Dermis microvascular lymphatic vessel endothelial cell (primary cell): ENCODE results near the gene NLRC5. TPM values are rescaled to one million over a fixed set of nuclear protein-coding genes. Genes with fewer than 3 reads are reported as not detected.
"Not testable (repeated sequence)": the region's sequence is repeated elsewhere in the genome, so short reads cannot be mapped to it uniquely, and the experiment has no call there.

ENCODE experiments used
- DNase-seq, 2 donors: peaks; one replicate each; pipeline versions ENCODE4 v3.0.0 to v3.0.0-alpha.2; 2010; ENCODE audit warnings: low read depth in 2 of 2
- total RNA-seq: library from RNA; depleted of rRNA; stranded (reverse); fragments of >200 nt; gene quantifications from 2 replicates; pipeline ENCODE4 v1.2.1, GENCODE V29; 2014

NLRC5 gene
- total RNA-seq, 1 donor from 2014 or later = 16.7 TPM

DNA sequence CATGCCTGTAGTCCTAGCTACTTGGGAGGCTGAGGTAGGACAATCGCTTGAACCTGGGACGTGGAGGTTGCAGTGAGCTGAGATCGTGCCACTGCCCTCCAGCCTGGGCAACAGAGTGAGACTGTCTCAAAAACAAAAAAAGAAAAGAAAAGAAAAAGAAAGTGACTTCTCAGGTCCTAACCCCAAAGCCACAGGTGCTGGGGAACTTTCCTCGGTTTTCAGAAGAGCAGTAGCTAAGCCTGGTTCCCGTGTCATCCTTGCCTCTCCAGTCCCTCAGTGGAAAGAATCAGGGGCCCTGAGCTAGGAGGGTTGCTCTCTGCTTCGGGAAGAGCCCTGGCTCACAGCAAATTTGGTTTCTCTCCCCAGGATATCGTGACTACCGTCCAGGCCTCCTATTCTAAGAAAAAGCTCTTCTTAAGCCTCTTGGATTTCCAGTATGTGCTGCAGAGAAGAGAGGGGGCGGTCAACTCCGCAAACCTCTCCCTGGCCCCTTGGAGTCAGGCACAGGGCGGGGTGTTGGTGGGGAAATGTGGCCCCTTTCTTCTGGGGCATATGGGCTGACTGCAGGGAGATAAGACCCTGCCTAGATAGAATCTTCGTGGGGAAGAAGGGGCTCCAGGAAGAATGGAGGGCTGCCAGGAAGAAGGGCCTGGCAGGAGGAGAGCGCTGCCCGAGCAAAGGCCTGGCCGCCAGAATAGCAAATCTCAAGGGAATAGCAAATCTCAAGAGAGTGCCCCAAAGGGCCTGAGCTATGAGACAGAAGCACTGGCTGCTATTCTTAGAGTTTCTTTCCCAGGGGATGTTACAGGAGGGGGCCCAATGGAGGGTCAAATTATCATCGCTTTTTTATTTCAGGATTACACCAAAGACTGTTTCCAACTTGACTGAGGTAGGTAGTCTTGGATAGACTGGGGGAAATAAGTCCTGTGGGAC is 8.3 kb upstream of the NLRC5 start:
- no peak for DNase-seq

- DNase-seq = no peak
Observed at GRCh38 chr16:56981729-56982271, 7.6 kb upstream of the NLRC5 start.

- no peak for DNase-seq
Observed at GRCh38 chr16:56982695-56983094, 6.7 kb upstream of the NLRC5 start.

DNA sequence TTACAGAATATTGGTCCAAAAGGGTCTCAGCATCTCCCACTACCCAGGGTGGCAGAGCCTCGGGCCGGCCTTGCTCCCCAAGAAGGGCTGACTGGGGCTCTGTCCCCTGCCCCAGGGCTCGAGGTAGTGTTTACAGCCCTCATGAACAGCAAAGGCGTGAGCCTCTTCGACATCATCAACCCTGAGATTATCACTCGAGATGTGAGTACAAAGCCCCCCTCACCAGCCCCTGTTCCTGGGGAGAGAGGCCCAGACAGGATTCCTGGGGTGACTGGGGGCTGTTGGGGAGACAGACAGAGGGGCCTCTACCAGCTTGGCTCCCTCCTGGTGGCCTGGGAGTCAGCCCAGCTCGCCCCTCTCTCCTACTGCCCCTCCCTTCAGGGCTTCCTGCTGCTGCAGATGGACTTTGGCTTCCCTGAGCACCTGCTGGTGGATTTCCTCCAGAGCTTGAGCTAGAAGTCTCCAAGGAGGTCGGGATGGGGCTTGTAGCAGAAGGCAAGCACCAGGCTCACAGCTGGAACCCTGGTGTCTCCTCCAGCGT is 6.1 kb upstream of the NLRC5 start:
- DNase-seq = no peak

- DNase-seq = no peak
Observed at GRCh38 chr16:56984639-56985038, 4.7 kb upstream of the NLRC5 start.

DNA sequence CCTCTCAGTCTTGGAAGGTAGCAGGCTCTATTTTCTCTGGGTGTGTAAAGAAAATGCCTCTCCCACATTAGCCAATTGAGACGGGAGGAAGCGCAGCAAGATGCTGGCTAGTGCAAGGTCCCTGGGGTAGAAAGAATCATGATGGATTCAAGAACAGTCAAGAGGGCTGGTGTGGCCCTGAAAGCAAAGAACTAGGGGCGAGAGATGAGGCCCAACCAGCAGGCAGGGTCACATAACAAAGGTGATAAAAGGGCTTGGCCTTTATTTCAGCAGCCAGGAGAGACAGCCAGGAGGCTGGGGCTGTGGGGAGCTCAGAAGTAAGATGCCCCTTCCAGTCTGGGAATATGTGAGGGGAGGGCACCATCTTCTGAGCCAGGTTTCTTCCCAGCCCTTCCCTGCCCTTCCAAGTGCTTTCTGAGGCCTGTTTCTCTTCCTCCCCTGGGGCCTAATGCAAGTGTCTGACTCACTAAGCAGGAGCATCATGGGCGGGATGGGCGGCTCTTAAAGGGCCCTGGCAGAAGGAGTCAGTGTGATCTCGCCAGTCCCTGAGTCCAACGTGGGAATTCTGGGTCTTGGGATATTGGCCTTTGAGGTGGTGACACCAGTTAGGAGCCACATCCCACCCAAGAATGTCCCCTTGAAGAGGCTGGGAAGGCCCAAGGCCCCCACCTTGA is 3.9 kb upstream of the NLRC5 start:
- peak in 1 of 2 donors; percentile 65 for DNase-seq

DNA sequence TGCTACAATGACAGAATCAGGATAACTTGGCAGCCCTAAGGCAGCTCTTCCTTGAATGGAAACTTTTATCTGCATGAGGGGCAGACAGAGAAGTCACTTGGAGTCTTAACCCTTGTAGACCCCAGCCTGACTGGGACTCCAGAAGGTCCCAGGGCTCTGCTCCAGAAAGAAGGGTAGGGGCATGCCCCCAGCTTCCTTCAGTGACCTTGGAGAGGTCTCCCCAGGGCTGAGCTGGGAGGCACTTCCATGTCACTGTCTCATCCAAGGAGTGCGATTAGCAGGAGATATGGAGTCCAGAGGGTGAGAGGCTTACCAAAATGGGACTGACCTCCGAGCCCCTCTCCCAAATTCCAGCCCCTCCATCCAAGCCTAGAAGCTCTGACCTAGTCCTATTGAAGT is 3.4 kb upstream of the NLRC5 start:
- DNase-seq = no peak

GRCh38 chr16:56986361-56986760 is 3.0 kb upstream of the NLRC5 start:
- peak in 1 of 2 donors; percentile 36 for DNase-seq

- not testable (repeated sequence) for DNase-seq
Observed at GRCh38 chr16:56986908-56987307, 2.4 kb upstream of the NLRC5 start.

DNA sequence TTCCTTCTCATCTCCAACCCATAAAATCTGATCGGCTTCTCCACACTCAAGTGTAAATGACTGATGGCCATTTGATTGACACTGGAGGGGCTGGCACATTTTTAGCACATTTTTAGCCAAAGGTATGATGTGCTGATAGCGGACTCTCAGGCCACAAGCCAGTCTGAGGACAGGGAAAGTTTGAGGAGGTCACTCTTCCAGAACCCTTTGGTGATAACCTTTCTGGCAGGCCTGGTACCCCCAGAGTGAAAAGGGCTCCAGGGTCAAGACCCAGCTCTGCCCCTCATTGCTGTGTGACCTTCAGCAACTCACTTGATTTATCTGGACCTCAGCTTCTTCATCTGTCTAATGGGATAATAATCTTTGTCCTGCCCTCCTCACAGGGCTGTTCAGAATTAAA is 1.7 kb upstream of the NLRC5 start:
- no peak for DNase-seq

- no peak for DNase-seq
Observed at GRCh38 chr16:56988161-56988947, 1.0 kb upstream of the NLRC5 start.

DNA sequence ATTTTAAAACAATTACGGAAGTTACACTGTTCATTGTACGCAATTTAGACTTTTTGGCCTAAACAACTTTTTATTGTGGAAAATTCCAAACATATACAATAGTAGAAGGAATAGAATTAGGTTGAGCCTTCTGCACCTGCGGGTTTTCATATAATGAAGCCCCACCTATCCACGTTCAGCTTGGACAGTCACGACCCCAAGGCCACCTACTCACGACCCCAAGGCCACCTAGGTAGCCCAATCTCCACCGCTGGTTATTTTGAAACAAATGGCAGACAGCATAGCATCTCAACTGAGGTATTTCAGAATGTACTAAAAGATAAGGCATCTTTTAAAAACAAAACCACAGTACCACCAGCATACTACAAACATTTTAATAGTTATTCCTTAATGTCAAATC is 631 bp downstream of the NLRC5 start:
- DNase-seq = no peak

DNA sequence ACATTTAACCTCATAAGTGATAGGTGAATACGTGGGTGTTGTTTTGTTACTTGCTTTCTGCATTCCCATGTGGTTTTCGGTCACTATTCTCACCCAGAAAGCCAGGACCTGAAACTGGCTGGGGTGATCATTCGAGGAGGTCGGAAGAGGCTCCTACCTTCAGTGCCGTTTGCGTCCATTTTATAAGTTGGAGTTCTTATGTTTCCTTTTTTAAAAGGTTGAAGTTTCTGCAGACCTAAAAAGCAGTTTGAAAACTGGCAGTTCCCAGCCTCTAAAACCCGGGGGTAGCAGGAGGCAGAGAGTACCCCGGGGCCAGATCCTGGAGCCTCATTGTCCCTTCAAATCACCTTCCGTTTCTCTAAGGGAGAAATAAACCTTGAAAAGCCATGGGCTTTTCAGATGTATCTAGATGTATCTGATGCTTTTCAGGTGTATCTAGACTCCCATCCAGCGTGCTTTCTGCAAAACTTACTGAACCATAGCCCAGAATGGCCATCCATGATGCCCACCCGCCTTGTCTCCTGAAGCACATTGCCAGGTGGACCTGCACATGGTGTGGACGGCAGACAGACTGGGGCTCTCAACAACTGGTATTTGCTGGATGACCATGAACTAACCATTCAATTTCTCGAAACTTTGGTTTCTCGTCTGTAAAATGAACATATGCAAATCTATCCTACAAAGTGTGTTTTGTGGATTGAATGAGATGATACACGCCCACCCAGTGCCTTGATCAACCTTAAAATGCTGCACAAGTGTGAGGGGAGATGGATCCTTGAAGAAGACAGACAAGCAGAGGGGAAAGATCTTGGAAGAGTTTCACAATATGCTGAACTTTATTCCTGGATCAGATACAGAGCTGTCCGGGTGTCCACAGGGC is 1.3 kb downstream of the NLRC5 start:
- DNase-seq = no peak

GRCh38 chr16:56992431-56992830 is 3.1 kb downstream of the NLRC5 start:
- DNase-seq = not testable (repeated sequence)

GRCh38 chr16:56993204-56993603 is 3.8 kb downstream of the NLRC5 start:
- no peak for DNase-seq

- no peak for DNase-seq
Observed at GRCh38 chr16:56994311-56994710, 5.0 kb downstream of the NLRC5 start.

GRCh38 chr16:56995136-56995805 is 5.9 kb downstream of the NLRC5 start:
- no peak for DNase-seq

GRCh38 chr16:56997264-56997663 is 7.9 kb downstream of the NLRC5 start:
- DNase-seq = no peak

- no peak for DNase-seq
Observed at GRCh38 chr16:56997931-56998330, 8.6 kb downstream of the NLRC5 start.

- DNase-seq = no peak
Observed at GRCh38 chr16:56998352-56998751, 9.0 kb downstream of the NLRC5 start.
